K562 (cell line): ENCODE results near the gene ATP8B4.

Experiments used
- ADNP ChIP-seq: fragments of 200-800 bp; sonication (Bioruptor generic); IDR thresholded peaks from 2 replicates; pipeline ENCODE4 v1.6.1; 2016; ENCODE audit warnings: missing genetic modification characterization, missing compliant biosample characterization
- ARHGAP35 ChIP-seq: fragments of 450-650 bp; IDR thresholded peaks from 2 replicates; pipeline ENCODE4 v1.6.1; 2018; ENCODE audit not compliant: partially characterized antibody
- CBX3 ChIP-seq, 2 experiments: IDR thresholded peaks; 1 replicate in 1 of 2; 2 replicates in 1 of 2; pipeline ENCODE4 v1.6.1; 2012; ENCODE audit warnings: inconsistent platforms in 2 of 2, low read length in 2 of 2, borderline replicate concordance in 1 of 2, control low read depth in 1 of 2
- FOXP4 ChIP-seq: sonication (generic); formaldehyde crosslinking; IDR thresholded peaks from 2 replicates; pipeline ENCODE4 v1.8.0; 2022; ENCODE audit warnings: mild to moderate bottlenecking, missing genetic modification reagents, borderline replicate concordance
- IRF9 ChIP-seq: fragments of 450-650 bp; IDR thresholded peaks from 2 replicates; pipeline ENCODE4 v1.6.1; 2016; ENCODE audit warnings: missing biosample characterization, missing genetic modification characterization
- POLR2AphosphoS5 ChIP-seq: IDR thresholded peaks from 2 replicates; pipeline ENCODE4 v1.6.1; 2011; ENCODE audit warnings: mild to moderate bottlenecking, low read depth, low read length, moderate library complexity; ENCODE audit not compliant: control insufficient read depth, insufficient read depth
- RCOR1 ChIP-seq, 2 experiments: IDR thresholded peaks; 2 replicates each; pipeline ENCODE4 v1.6.1; 2012; ENCODE audit warnings: low read depth in 2 of 2, low read length in 2 of 2, borderline replicate concordance in 1 of 2, improper control_type of control experiment in 1 of 2
- TBP ChIP-seq: optimal IDR thresholded peaks from 2 replicates; pipeline ENCODE3; 2011; ENCODE audit warnings: low read depth, low read length, improper control_type of control experiment
- ZBTB33 ChIP-seq: sonication (generic); formaldehyde crosslinking; IDR thresholded peaks from 2 replicates; pipeline ENCODE4 v1.8.1; 2023; ENCODE audit warnings: mild to moderate bottlenecking, missing genetic modification reagents
- ZNF253 ChIP-seq: fragments of 250-450 bp; sonication (Bioruptor Pico); conservative IDR thresholded peaks from 2 replicates; pipeline ENCODE4 v1.6.1; 2021; ENCODE audit warnings: mild to moderate bottlenecking
- ZNF274 ChIP-seq: IDR thresholded peaks from 2 replicates; pipeline ENCODE4 v1.6.1; 2011; ENCODE audit warnings: low read depth, mild to moderate bottlenecking, low read length, moderate library complexity, borderline replicate concordance

- no peak for TF ChIP-seq ZNF274
- no peak for TF ChIP-seq ARHGAP35
- TF ChIP-seq CBX3 (IDR thresholded peaks at IDR 0.05; ENCODE audit: borderline replicate concordance in 1 of 2, low read length in 2 of 2): no peak
- no peak for TF ChIP-seq ADNP (tag)
- TF ChIP-seq TBP: no peak
- TF ChIP-seq ZBTB33 (CRISPR knock-in tag): no peak
- no peak for TF ChIP-seq RCOR1 (IDR thresholded peaks at IDR 0.05; ENCODE audit: borderline replicate concordance in 1 of 2, low read depth in 2 of 2, low read length in 2 of 2)
- TF ChIP-seq IRF9 (tag): no peak
- TF ChIP-seq POLR2AphosphoS5: no peak
- TF ChIP-seq ZNF253 (CRISPR knock-in tag): no peak
- no peak for TF ChIP-seq FOXP4 (CRISPR knock-in tag)
These were observed 291.7 kb downstream of the ATP8B4 start for GRCh38 chr15:49827311-49827710.
